ENCODE measurements around the gene PTPRR.

Gene PTPRR

DNA sequence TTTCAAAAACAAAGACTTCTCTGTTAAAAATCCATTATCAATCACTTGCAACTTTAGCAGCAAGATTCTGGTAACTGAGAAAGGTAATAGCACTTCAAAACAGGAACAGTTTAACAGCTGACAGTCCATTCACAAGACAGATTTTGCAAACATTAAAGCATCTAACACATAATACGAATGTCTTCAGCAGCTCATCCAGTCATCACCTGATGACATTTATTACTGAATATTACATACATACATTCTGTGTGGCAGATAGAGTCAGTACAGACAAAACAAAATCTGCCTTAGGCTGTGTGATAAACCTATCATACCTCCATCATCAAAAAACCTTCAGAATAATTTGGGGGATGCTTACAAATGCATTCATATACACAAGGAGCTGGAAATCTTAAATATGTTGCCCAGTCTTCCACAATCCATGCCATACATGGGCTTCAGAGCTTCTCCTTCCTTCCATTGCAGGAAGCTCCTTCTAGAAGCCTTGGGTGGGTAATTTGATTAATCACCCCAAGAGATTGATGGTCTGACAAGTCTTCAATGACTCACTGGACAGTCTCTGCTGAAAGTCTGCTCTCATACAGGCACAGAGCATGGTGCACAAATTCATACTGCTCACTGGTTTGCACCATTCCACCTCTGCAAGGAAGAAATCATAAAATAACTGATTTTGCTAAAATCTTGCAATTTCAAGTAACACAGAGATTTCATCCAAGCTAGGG lies 281.7 kb downstream of the PTPRR start:
- no peak for DNase-seq

DNA sequence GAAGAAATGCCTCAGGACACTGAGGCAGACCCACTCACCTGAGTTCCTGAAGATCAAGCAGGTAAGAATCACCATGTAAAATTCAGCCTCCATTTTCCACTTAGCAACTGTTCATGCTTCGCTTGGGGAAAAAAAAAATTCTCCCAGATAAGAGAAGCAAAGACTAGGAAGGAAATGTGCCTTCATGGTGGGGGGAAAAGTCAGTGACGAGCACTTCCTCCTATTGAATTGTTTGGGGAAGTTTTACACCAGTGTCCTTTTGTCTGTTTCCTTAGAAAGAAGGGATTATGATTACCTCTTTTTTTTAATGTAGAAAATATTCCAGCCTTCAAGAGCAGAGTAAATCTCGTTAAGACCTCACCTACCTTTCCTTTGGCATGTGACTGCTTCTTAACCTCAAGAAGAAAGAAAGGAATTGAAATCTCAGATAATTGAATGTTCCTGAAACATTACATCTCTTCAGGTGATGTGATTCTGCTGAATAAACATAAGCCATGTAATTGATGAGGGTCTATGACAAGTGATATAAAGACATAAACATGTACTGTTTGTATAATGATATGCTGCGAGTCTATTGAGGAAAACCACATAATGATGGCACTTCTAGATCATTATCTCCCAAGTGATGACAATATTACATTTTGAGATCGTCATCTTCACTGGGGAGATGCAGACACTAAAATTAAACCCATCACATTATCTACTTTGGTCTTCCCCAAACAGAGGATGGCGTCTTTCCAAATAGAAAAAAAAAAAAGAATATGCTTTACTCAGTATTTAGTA lies 283.0 kb downstream of the PTPRR start, which contains the start of gene PTPRB:
Gene PTPRB, minus strand, starts transcription at position 127 of the 783 bp plus-strand sequence. Its CDS starts 34 bp downstream, at position 93.
- no peak for DNase-seq

DNA sequence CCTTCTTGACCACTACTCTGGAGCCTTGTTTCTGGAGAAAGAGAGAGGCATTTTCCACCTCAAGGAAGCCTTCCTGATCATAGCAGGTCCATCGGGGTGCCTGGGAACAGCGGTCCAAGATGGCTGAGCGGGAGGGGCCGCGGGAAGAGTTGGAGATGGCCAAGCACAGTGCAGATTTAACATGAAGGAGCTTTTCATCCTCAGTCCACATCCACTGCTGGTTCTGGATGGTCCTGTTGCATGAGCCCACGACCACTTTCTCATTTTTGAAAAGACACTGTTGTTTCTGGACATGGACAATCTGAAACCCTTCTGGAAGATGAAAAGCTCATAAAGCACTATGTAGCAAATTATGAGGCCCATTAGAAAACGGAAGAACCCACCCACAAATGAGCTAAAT lies 284.8 kb downstream of the PTPRR start:
- no peak for DNase-seq

DNA sequence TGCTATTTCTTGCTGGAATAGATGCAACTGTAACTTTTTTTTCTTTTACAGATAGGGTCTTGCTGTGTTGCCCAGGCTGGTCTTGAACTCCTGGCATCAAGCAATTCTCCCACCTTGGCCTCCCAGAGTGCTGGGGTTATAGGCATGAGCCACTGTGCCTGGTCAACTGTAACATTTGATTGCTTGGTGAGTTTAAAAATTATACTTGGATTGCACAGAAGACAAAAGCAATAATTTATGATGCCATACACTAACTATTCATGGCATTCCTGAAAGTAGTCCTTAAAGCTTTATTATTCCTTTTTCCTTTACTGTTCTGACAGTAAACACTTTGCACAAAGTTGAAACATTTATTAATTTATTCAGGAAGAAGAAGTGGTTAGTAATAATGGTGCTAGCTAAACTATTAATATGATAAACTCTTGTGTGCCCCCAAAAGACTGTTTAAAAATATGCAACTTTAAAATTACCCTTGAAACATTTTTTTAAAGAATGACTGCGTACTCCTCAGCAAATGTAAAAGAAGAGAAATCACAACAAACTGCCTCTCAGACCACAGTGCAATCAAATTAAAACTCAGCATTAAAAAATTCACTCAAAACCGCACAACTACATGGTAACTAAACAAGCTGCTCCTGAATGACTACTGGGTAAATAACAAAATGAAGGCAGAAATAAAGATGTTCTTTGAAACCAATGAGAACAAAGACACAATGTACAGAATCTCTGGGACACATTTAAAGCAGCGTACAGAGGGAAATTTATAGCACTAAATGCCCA lies 291.6 kb downstream of the PTPRR start:
- no peak for DNase-seq

DNA sequence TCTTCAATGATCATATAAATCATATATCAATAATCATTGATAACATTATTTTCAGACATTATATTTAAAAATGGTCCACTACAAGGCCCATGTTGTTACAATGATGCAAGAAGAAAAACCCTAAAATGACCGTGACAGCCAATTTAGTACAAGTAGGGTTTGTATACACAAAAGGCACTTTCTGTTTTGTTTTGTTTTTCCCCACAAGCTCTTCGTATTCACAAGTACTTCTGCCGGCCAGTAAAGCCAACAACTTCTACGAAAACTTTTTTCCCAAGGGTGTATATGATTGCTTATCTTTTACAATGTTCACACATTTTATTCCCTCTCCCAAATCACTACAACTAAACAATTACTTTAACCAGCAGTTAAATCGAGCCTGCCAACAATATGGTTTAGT lies 292.9 kb downstream of the PTPRR start:
- DNase-seq: no peak

DNA sequence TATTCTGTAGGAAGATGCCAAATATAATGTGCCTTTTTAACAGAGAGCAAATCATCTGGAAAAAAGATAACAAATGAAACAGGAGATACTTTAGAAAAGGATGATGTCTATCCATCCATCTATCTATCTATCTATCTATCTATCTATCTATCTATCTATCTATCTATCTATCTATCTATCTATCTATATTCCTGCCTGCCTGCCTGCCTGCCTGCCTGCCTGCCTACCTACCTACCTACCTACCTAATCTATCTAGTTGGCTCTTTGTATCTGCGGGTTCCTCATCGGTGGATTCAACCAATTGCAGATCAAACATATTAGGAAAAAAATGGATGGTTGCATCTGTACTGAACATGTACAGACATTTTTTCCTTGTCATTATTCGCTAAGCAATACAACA lies 294.4 kb downstream of the PTPRR start:
- DNase-seq: no peak

DNA sequence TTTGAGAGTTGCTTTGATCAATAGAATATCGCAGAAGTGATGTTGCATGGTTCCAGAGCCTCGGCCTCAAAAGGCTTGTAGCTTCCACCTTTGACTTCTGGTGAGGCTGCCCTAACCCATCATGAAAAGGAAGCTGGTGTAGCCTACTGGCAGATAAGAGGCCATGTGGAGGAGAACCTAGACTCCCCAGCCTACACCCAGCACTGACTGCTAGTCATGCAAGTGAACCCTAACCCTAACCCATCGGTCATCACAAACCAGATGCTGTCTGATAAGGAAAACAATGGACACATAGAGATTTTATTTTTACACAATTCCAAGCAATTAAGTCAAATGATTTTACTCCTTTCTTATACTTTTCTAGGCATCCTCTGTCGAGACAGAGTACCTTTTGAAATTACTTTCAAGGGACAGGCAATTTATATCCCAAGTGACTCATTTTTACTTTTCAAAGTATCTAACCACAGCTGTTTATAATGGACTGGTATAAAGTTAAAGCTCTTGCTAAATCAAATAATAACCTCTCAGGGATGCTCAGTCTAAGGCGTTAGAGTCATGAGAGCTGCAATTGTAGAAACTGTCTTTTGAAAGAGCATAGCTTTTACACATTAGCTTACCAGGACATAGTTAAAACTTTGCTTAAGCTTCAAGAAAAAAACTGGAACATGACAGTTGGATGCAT lies 300.9 kb downstream of the PTPRR start:
- no peak for DNase-seq

DNA sequence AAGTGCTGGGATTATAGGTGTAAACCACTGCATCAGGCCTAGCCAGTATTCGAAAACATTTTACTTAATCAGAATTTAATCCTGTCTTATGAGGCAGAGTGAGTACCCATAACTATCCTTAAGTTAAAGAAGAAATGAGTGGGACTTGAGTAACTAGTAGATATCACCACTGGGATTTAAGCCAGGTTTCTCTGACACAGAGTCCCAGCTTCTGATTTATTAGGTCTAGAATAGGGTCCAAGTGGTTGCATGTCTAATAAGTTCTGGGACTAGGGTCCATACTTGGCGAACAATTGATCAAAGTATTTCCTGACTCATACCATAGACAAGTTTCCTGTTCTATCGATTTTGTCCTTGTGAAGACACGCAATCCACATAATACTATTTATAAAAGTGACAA lies 302.2 kb downstream of the PTPRR start:
- no peak for DNase-seq

DNA sequence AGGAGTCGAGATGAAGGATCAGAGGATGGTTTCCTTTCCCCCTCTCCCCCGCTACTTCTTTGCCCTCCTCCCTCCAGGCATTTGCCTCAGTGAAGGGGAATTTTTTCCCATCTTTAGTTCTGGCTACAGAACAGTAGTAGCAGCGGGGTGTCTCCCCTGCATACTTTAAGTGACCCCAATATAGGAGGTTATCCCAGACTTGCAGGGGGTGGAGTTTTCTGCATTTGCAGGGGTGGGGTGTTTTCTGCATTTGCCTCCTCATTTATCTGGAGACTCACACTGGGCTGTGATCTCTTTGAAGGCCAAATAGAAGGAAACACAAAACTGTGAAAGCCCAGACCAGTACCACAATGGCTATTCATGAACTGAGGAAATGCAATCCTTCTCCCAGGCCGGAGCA lies 303.1 kb downstream of the PTPRR start:
- DNase-seq: no peak

DNA sequence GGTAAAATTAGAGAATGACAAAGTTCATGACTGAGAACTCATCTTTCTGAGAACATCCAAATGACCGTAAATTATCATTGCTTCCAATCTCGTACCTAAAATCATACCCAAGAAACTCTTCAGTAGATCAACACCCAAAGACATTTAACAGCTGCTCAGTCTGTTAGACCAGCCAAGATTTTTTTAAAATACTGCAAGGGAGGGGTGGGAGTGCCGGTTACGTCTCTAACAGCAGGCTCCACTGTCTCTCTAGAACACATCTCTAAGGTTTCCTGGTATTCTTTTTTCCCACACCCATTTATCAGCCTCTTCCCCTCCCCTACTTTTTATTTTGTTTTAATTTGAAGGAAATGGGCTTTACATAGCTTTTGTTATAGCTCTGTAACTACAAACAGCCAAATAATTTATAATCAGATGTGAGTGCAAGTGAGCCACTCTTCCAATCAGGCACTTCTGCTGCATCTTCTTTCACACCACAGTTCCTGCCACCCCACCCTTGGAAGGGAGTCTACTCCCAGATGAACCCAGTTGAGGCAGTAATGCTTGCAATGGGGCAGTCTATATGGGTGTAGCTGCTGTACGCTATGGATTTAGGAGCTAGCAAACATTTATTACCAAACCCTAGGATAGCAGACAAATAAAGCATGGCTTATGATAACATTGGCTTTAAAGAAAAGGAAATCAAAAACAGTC lies 305.2 kb downstream of the PTPRR start:
- DNase-seq: no peak

DNA sequence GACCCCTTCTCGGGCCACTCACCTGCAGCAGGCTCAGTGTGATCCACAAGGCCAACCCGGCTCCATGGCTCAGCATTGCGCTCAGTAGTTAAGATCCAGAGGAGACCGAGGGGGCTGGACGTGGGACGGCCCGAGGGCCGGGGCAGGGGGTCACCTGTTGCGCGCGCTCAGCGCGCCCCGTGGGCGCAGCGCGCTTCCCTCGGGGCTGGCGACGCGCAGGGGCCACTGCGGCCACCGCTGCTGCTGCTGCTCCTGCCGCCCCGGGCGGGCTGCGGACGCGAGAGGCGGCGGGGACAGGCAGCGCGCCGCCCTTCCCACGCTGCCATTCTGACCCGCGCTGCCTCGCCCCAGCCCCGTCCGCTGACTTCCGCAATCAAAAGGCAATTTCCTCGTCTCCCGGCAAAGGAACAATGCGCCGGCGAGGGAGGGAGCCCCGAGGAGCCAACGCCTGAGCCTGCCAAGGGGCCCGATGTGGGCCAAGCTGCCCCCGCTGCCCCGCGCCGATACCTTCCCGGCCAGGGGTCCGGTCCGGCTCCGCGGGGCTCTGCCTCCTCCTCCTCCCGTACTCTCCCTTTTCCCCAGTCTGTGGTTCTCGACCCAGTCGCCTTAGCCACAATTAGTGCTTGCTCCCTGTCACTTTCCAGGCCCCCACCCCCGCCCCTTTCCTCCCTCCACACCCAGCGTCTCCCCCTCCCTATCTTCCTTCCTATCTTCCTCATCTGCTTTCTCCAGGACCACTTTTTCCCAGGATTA lies 310.6 kb downstream of the PTPRR start:
- no peak for DNase-seq

DNA sequence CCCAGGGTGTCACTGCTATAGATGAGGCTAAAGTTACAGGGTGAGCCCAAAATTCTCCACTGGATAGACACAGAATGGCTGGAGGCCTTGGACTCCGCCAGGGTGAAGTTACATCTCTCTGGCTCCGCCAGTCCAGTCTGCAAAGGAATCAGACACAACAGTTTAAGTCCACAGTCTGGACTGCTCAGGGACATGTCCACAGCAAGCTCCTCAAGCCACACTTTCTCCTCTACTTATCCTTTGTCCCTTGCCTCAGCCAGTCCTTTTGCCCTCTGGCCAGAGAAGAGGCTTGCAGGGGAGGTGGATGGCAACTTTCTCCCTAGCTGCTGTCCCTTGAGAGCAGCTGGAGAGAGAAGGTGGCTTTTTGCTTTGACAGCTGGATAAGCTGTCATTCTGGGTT lies 311.3 kb downstream of the PTPRR start:
- DNase-seq: no peak

DNA sequence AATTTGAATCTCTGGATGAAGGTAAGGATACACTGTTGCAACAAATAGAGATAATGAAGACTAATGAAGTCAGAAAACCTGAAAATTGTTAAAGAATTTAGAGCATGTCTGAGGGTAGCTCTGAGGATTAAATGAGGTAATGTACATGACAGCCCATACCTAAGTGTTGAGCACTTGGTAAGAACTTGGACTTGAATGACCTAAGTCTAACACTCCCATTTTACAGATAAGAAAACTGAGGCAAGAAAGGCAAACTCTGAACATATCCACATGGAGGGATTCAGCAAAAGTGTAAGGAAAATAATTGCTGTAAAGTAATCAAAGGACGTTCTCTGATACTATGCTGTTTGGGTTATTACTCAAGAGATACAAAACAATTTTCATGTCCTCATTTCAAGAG lies 312.4 kb downstream of the PTPRR start:
- no peak for DNase-seq

DNA sequence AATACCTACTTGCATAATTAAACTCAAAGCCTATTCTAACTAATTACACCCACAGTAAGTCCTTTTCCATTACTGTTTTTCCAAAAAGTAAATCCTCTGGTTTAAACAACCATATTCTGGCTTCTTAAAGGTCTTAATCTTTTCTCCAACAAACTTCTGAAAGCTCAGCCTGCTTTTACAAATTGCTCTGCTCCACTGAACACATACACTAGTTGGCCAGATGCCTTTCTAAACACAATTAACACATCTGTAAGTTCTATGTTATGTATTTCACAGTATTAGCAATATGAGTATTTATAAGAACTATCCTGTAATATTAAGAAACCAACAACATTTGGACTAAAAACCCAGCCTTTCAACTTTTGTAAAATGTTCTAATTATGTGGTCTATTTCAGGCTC lies 313.4 kb downstream of the PTPRR start:
- DNase-seq: no peak

DNA sequence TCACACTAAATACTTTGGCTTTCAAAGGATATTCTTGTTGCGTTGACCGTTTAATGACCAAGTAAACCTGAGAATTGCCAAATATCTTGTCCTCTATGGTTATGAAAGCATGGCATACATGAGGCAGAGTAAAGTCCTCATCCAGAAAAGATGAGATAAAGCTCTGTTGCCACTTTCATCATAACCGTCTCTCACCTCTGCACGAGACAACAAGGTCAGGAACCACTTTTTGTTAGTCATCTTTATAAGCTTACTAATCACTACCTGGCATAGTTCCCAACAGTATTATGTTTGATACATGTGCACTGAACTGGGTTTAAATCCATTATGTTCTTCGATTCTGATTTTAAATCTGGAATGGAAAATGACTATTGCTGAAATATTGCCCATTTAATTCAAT lies 314.6 kb downstream of the PTPRR start:
- DNase-seq: no peak

DNA sequence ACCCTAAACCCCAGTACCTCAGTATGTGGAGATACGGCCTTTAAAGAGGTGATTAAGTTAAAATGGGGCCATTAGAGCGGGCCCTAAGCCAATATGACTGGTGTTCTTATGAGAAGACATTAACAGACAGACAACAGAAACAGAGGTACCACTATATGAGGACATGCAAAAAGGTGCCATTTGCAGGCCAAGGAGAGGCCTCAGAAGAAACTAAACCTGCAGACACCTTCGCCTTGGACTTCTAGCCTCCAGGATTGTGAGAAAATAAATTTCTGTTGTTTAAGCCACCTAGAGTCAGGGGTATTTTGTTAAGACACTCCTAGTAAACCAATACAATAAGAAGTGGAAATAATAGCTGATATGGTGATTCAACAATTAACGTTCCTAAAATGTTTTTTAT lies 315.9 kb downstream of the PTPRR start:
- DNase-seq: no peak

DNA sequence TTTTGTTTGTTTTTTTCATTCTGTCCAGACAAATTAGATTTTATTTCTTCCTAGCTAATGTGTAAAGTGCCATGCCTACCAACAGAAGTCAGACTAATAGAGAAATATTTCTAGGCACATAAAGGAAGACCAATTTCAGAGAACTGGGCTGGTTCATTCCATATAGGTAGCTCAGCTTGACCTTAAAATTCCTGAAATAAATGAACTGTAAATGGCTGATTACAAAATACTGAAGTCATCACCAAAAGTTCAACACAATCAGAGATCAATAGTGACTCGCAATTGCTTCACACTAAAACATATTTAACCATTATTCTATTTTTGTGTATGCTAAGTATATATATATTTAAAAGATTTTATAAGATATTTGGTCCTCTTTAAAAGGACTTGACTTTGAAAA lies 317.5 kb downstream of the PTPRR start:
- DNase-seq: no peak

DNA sequence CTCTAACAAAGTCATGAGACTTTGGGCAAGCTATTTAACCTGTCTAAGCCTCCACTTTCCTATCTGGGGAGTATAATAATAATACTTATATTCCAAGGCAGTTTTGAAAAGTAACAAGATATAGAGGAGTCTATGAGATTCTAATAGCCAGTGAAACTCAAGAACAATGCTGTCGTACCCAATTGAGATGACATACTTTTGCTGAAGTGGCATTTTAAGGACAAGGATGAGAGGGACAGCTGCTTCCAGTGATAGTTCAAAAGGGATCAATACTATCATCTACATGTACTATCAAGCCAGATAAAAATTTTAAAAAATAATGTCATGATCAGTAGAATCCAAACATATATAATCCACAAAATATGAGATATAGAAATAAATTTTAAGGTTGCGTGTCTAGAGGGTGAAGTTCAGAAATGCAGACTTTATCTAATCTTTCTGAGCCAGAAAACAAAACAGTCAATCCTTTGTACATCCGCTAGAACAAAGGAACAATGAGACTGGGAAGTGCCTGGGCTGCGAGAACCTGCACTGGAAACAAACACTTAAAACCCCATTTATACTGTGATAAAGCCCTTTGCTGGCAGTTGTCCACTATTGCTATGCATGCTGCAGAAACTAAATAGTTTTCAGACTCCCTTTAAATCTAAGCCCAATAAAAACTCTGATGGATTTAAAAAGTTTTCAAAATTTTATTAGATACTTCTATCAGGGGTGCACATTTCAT lies 321.9 kb downstream of the PTPRR start:
- DNase-seq: no peak

DNA sequence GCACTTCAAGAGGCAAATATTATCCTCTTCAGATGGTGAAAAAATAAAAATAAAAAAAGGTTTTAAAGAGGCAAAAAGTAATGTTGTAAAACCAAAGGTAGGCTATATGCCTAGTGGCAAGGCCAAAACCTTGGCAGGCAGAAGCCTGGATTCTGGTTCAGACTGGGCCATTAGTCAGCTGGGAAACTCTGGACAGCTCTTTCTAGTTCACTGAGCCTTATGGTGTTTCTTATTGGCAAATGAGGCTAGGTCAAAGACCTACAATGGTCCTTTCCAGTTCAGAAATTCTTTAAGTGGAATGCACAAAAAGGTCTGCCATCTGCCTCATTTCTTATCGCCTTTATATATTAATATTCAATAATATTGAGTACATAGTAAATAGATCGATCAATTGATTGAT lies 327.9 kb downstream of the PTPRR start:
- DNase-seq: no peak

DNA sequence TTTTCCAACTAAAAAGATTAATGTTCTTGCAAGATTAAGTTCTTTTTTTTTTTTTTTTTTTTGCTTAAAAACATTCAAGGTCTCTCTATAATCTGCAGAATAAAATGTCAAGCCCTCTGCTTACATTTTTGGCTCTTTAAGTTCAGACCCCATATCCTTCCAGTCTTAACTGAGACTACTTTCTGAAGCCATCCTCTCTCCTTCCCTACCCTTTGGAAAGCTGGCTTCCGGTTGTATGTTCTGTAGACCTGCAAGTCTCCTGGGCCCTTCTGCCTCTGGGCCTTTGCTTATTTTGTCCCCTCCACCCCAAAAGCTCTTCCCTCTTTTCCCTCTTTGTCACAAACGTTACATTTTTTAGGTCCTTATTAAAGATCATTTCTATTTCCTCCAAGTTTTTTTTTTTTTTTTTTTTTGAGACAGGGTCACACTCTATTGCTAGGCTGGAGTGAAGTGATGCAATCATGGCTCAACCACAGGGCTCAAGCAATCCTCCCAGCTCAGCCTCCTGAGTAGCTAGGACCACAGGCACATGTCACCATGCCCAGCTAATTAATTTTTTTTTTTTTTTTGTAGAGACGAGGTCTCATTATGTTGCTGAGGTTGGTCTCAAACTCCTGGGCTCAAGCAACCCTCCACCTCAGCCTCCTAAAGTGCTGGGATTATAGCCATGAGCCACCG lies 329.9 kb downstream of the PTPRR start:
- no peak for DNase-seq
